ENCODE data around the gene AANAT.
"Not testable (repeated sequence)": the region's sequence is repeated elsewhere in the genome, so short reads cannot be mapped to it uniquely, and the experiment has no call there.

Gene AANAT

DNA sequence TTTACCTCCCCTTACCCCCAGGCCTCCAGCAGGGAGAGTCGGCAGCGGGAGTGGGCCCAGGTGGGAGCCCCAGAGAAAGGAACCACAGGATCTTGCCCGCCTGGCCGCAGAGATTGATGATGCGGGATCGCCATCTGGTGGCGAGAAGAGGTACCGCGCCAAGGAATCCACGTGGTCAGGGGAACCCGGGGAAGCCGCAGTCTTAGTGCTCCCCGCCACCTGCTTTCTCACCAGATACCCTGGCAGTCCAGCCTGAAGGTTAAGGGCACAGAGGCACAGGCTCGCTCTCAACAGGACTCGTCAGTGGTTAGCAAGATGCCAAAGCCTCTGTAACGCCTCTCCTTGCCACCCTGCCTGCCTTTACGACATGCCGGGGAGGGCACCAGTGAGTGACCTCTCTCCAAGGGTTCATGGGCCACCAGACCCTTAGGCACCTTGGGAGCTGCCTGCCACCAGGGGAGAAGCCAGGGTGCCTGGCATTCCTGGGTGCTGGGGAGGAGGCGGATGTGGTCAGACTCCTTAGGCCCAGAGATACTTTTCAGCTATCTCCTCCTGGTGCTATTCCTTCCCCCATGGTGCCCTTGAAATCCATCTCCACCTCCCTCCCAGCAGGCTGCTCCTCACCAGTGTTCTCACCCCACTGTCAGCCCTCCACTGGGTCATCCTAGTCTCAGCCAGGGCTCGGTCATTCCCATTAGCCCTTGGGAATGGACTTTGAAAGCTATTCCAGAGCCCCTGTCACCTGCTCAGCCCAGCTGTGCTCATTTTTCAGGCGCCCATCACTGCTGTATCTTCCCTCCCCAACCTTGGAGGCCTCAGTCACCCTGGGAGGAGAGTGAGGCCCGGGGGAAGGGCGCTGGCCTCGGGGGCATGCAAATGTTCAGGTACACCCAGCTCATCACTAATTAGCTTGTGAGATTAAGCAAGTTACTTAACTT is 39.3 kb downstream of the AANAT start:
- DNase-seq (ENCODE audit: low read depth, low spot score), result peak; percentile 91

DNA sequence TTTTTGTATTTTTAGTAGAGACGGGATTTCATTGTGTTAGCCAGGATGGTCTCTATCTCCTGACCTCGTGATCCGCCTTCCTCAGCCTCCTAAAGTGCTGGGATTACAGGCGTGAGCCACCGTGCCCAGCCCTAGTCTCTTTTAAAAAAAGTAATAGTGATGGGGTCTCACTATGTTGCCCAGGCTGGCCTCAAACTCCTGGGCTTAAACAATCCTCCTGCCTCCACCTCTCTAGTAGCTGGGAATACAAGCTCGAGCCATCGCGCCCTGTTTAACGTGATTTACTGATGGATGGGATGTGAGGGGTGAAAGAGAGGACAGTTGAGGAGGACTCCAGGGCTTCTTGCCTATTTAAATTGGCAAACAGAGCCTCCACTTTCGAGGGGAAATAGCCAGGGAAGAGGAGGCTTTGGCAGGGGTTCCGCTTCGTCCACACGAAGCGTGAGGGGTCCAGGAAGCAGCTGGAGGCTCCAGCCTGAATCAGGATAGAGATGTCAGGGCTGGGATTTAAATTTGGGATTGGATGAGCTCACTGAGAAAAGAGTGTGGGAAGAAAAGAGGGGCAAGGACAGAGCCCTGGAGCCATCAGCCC is 41.2 kb downstream of the AANAT start:
- not testable (repeated sequence) for DNase-seq (ENCODE audit: low read depth, low spot score)

DNA sequence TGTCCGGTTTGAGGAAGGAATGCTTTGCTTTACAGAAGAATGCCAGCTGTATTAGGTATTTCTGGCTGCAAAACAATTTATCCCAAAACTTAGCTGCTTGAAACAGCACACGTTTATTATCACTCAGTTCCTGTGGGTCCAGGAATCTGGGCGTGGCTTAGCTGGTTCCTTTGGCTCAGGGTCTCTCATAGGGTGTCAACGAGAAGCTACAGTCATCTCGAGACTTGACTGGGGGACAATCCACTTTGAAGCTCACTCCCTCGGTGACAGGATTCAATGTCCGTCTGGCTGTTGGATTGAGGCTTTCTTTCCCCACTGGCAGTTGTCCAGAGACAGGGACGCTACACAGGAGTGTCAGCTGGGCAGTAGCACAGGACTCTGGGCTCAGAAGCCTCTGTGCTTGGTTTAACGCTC is 43.4 kb downstream of the AANAT start:
- no peak for DNase-seq (ENCODE audit: low read depth, low spot score)

DNA sequence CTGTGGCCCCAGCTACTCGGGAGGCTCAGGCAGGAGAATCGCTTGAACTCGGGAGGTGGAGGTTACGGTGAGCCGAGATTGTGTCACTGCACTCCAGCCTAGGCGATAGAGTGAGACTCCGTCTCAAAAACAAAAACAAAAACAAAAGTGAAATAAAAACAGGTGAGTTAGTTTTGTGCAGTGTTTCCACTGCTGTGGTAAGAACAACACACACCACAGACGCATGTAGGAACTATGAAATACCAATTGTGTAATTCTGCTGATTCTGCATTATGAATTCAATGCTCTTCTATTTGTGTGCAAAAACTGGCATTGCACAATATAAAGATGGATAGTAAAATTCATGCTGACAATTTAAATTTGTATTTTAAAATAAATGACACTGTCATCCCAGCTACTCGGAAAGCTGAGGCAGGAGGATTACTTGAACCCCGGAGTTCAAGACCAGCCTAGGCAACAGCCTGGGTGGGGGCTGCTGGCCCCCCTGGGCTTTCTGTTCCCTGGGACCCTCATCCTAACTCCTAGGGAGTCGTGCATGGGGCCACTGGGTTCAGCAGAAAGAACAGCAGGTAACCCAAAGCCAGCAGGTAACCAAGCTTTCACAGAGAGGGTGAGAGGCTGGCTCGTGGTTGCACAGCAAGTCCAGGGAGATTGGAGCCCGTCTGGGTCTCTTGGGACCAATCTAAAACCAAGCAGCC is 44.4 kb downstream of the AANAT start:
- DNase-seq (ENCODE audit: low read depth, low spot score), result no peak

DNA sequence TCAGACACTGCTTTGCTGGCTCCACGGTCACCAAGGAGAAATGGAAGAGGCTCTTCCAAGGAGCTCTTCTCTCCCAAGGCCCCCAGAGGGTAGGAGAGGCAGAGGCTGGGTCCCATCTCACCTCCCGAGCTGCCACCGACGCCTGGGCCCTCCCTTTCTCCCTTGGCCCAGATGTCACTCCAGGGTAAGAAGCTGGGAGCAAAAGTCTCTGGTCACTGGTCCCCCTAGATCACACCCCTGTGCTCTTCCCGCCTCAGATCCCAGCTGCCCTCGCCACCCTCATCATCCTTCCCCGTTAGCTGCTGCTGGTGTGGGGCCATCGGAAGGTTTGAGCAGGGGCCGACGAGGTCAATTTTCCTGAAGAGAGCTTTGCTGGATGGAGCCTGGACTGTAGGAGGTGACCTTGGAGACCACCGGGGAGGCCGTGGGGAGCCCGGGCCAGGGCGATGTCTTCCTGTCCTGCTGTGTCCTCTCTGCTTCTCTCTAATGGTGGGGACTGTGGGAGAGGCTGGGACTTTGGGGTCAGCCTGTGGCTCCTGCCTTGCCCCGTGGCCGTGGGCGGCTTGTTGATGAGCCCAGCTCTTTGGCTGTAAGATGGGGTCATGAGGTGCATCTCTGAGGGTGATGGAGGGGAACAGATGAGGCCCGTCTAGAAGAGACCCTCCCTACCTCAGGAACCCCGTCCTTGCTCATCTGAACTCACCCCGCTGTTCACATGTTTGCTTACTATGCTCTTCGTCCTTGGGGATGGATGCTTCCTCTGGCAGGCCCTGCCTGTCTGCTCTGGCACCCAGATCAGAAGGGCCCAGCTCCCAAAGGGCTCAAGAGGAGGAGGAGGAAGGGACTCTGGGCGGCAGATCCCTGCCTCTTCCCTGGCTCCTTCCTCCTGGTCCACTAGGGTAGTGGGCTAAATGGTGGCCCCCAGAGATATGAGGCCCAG is 45.2 kb downstream of the AANAT start:
- no peak for DNase-seq (ENCODE audit: low read depth, low spot score)

DNA sequence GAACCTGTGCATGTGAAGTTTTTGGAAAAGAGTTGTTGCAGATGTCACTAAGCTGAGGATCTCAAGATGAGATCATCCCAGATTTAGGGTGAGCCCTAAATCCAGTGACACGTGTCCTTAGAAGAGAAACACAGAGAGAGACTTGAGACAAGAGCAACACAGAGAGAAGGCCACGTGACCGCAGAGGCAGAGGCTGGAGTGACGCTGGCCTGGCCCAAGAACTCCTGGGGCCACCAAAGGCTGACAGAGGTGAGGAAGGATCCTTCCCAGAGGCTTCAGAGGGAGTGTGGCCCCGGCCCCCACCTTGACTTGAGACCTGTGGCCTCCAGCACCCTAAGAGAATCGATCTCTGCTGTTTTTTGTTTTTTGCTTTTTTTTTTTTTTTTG is 45.9 kb downstream of the AANAT start:
- no peak for DNase-seq (ENCODE audit: low read depth, low spot score)

DNA sequence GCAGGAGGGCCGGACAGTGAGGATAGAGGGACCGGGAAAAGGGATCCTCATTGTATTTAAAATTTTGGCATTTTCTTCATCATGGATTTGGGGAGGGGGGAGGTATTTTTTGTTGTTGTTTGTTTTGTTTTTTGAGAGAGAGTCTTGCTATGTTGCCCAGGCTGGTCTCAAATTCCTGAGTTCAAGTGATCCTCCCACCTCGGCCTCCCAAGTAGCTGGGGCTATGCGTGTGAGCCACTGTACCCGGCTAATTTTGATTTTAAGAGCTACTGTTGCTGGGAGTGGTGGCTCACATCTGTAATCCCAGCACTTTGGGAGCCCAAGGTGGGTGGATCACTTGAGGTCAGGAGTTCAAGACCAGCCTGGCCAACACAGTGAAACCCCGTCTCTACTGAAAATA is 47.0 kb downstream of the AANAT start:
- not testable (repeated sequence) for DNase-seq (ENCODE audit: low read depth, low spot score)

DNA sequence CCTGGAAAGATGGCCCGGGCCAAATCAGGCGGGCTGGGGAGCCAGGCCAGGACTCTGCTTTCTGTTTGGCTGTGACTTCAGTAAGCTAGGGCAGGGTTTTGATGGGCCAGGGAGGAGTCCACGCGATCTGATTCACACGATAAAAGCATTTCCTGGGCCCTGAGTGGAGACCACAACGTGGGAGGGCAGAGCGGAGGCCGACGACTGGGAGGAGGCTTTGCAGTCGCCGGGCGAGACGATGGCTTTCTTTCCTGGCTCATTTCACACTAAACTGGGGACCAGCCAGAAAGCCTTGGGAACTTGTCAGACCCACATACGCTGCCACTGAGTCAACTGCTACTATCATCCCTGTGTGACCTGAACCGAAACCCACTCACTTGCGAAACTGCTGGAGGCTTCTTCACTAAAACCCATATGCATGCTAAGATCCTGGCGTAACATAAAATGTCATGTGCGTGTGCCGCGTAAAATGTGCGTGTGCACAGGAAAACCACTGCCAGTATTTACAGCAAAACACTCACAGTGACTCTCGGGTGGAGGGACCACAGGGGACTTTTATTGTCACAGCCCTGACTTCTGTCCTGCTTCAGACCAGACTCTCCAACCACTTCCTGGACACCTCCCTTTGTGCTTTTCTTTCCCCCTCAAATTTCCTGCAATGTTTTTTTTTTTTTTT is 48.0 kb downstream of the AANAT start:
- DNase-seq (ENCODE audit: low read depth, low spot score), result no peak

DNA sequence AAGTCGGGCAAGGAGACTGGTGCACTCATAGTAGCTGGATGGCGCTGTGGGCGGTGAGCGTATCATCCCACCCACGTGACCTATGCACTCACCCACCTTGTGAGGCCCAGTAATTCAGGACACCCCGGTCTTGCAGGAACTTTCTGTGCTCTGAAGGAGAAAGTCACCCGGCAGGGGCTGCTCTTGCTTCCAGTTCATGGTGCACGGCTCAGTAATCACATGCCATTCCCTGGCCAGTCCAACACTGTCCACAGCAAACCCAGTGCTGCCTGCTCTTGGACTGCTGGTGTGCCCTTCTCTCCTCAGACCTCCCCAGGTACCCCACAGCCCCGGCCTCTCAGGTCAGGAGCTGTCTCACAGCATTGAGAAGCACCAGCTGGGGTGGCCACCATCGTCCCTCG is 50.2 kb downstream of the AANAT start:
- no peak for DNase-seq (ENCODE audit: low read depth, low spot score)

DNA sequence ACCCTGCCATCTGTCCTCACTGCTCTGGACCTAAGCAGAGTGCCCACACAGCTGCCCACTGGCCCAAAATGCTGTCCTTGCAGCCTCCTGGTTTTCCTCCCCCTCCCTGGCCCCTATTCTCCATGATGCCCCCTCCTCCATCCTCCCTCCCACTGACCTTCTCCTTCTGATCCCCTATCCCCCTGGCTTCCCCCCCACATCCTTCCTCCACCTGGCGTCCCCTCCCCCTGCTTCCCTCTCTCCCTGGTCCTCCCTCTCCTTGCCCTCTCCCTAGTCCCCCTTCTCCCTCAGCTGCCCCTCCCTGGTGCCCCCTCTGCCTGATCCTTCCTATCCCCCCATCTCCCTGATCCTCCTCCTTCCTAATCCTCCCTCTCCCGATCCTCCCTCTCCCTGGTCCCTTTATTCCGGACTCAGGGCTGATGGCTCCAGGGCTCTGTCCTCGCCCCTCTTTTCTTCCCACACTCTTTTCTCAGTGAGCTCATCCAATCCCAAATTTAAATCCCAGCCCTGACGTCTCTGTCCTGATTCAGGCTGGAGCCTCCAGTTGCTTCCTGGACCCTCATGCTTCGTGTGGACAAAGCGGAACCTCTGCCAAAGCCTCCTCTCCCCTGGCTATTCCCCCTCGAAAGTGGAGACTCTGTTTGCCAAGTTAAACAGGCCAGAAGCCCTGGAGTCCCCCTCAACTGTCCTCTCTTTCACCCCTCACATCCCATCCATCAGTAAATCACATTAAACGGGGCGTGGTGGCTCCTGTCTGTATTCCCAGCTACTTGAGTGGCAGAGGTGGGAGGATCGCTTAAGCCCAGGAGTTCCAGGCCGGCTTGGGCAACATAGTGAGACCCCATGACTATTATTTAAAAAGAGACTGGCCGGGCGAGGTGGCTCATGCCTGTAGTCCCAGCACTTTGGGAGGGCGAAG is 51.9 kb downstream of the AANAT start:
- DNase-seq (ENCODE audit: low read depth, low spot score), result no peak
